ENCODE results near the gene LLGL2.

LLGL2 gene

GRCh38 chr17:75536366-75536765 is 10.9 kb downstream of the LLGL2 start:
- peak; percentile 69 for DNase-seq
- Histone ChIP-seq H3K4me3 (ENCODE audit: low read depth, low read length) (peak overlapping the region; percentile 7; the same call in 1 of the 2 replicates), H3K27me3 (ENCODE audit: insufficient read depth, low read depth, severe bottlenecking) (no peaks in the 10 kb centered on the region)

GRCh38 chr17:75539967-75540729 is 14.7 kb downstream of the LLGL2 start:
- H3K9me3 ChIP-seq (ENCODE audit: severe bottlenecking), result no peaks in the 10 kb centered on the region
- no peaks in the 10 kb centered on the region for H3K27me3 ChIP-seq (ENCODE audit: insufficient read depth, low read depth, severe bottlenecking)
- no peak overlapping the region for H3K4me3 ChIP-seq (ENCODE audit: low read depth, low read length)
- peaks cover 67% of the 10 kb centered on the region for H3K36me3 ChIP-seq
- peak overlapping the region; percentile 46 for H3K27ac ChIP-seq
- TF ChIP-seq CTCF (IDR thresholded peaks at IDR 0.05; ENCODE audit: low read depth, low read length), result no peak
- peak; percentile 38 for DNase-seq

More at GRCh38 chr17:75536366-75536765, 10.9 kb downstream of the LLGL2 start:
- Histone ChIP-seq H3K9me3 (ENCODE audit: severe bottlenecking) (no peaks in the 10 kb centered on the region), H3K27ac (peak overlapping the region; percentile 69), H3K36me3 (peaks cover 78% of the 10 kb centered on the region)
- no peak for TF ChIP-seq CTCF (IDR thresholded peaks at IDR 0.05; ENCODE audit: low read depth, low read length)

GRCh38 chr17:75540923-75541503 is 15.5 kb downstream of the LLGL2 start:
- TF ChIP-seq CTCF (IDR thresholded peaks at IDR 0.05; ENCODE audit: low read depth, low read length), result no peak
- H3K27me3 ChIP-seq (ENCODE audit: insufficient read depth, low read depth, severe bottlenecking), result no peaks in the 10 kb centered on the region
- H3K36me3 ChIP-seq, result peaks cover 69% of the 10 kb centered on the region
- no peak overlapping the region for H3K4me3 ChIP-seq (ENCODE audit: low read depth, low read length)
- H3K9me3 ChIP-seq (ENCODE audit: severe bottlenecking), result no peaks in the 10 kb centered on the region
- DNase-seq, result no peak
- H3K27ac ChIP-seq, result peak overlapping the region; percentile 46

GRCh38 chr17:75542229-75542628 is 16.7 kb downstream of the LLGL2 start:
- H3K4me3 ChIP-seq (ENCODE audit: low read depth, low read length), result no peak overlapping the region
- TF ChIP-seq CTCF (IDR thresholded peaks at IDR 0.05; ENCODE audit: low read depth, low read length), result no peak
- peak; percentile 15 for DNase-seq
- no peaks in the 10 kb centered on the region for H3K9me3 ChIP-seq (ENCODE audit: severe bottlenecking)
- H3K27me3 ChIP-seq (ENCODE audit: insufficient read depth, low read depth, severe bottlenecking), result no peaks in the 10 kb centered on the region
- peaks cover 74% of the 10 kb centered on the region for H3K36me3 ChIP-seq
- peak overlapping the region; percentile 23; the same call in 1 of the 2 replicates for H3K27ac ChIP-seq

GRCh38 chr17:75542728-75543336 is 17.3 kb downstream of the LLGL2 start:
- no peak overlapping the region for H3K4me3 ChIP-seq (ENCODE audit: low read depth, low read length)
- peaks cover 76% of the 10 kb centered on the region for H3K36me3 ChIP-seq
- DNase-seq, result peak; percentile 10
- no peaks in the 10 kb centered on the region for H3K9me3 ChIP-seq (ENCODE audit: severe bottlenecking)
- TF ChIP-seq CTCF (IDR thresholded peaks at IDR 0.05; ENCODE audit: low read depth, low read length), result no peak
- no peaks in the 10 kb centered on the region for H3K27me3 ChIP-seq (ENCODE audit: insufficient read depth, low read depth, severe bottlenecking)
- H3K27ac ChIP-seq, result peak overlapping the region; percentile 23; the same call in 1 of the 2 replicates
